Glomerular endothelial cell (primary cell): ENCODE results near the gene CAPN2. TPM values are rescaled to one million over a fixed set of nuclear protein-coding genes. Genes with fewer than 3 reads are reported as not detected.

Source experiments
- DNase-seq: peaks from one replicate; pipeline ENCODE4 v3.0.0-alpha.2; 2011; ENCODE audit warnings: low read depth, low spot score; ENCODE audit errors: extremely low read depth
- total RNA-seq: library from RNA; depleted of rRNA; stranded (reverse); fragments of >200 nt; gene quantifications from 2 replicates; pipeline ENCODE4 v1.2.3, GENCODE V29; 2015

The CAPN2 gene
- 277 and 310 TPM in 2 replicates for total RNA-seq

DNA sequence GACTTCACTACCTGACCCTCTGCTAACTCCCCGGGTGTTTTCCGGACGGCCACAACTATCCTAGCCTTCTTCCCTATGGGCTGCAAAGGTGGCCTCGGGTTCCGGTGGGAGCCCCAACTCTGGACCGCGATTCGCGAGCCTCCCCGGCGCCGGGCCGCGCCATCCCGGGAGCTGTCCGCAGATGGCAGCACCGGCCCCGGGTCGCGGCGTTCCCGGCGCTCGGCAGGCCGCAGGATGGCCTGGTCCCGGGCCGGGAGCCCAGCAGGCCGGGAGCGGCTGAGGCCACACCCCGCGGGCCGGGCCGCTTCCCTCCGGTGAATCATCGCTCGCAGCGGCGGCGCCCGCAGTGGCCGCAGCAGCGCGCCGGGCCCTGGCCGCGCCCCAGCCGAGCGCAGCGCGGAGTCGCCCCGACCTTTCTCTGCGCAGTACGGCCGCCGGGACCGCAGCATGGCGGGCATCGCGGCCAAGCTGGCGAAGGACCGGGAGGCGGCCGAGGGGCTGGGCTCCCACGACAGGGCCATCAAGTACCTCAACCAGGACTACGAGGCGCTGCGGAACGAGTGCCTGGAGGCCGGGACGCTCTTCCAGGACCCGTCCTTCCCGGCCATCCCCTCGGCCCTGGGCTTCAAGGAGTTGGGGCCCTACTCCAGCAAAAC lies at the start of gene CAPN2:
TSS of gene CAPN2 (plus strand) at position 346 of the 656 bp plus-strand sequence. CDS start at position 448, 102 bp downstream.
- no peak for DNase-seq

DNA sequence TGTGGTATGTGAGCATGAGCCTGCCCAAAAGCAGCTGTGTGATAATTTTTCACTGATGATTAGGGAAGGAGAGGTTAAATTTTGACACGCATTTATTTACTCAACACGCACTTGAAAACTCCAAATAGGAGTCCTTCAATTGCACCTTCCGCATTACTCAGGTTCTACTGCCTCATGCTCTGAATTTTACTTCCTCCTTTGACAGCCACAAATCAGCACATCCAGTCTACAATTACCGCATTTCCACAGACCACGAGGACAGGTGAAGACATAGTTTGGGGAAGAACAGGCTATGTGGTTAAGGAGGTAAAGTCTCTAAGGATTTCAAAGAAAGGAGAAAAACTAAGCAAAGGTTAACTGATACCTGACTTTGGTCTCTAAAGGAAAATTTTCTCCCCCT lies 49.4 kb upstream of the CAPN2 start:
- no peak for DNase-seq

DNA sequence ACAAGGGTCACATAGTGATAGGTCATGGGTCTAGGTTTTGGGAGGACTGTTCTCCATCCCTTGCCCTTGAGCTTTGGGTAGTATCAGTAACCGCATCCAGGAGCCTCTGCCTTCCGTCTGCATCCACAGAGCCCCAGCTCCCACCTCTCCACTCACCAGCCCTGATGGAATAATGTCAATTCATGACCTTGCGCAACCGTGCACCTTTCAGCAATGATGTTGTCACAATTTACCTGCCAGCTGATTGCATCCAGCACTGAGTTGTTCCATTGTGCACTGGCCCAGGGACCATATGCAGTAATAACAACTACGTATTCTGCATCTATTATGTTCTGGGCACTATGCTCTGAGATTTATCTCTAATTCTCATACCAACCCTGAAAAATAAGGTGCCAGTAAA lies 48.2 kb upstream of the CAPN2 start:
- DNase-seq, result no peak

DNA sequence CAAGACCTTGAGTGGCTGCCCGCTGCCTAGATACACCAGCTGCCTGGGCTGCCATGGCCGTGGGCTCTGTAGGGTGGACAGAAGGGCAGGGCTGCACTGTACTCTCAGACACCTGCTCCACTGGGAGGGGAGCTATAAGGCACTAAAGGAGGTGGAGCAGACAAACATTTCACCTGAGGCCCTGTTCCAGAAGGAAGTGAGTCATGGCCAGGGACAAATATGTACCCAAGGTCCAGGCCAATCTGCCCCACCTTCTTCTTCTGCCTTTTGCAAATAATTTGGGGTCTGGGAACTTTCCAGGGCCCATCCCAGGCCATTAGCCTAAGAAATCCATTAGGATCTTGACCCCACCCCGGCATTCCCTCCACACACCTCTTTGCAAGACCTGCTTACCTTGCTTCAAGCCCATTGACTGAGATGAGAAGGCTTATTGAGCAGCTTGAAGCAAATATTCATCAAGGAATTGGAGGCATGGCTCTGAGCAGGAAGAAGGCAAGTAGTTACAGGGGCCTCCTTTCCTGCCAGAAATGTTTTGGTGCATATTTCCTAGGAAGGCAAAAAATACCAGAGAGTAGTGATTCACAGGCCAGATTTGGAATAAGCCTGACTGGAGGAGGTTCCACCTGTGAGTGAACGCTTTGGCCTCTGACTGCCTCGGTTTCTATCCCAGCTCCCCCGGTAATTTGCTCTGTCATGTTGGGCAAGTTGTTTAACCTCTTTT lies 46.6 kb upstream of the CAPN2 start, which contains the start of gene CAPN8:
TSS of gene CAPN8 (minus strand) at position 110 of the 721 bp plus-strand sequence. CDS start at position 55, 55 bp downstream.
- no peak for DNase-seq

DNA sequence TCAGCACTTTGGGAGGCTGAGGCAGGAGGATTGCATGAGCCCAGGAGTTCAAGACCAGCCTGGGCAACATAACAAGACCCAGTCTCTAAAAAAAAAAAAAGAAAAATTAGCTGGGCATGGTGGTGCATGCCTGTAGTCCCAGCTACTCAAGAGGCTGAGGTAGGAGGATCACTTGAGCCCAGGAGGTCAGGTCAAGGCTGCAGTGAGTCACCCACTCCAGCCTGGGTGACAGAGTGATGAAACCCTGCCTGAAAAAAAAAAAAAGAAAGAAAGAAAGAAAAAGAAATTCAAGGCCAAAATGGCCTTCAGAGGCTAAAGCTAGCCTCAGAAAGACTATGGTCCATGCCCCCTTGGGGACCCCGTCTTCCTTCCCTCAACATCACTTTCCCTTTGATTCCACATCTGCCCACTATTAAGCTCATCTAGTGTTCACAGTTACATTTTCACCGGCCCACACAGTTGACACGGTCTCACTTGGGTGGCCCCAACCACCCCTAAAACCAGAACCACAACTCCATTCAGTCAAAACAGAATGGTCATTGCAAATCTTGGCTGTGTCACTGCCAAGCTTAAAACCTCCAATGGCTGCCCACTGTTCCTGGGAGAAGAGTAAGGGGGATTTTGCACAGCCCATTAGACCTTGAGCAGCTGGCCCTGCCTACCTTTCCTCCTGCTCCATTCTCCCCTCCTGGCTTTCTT lies 44.7 kb upstream of the CAPN2 start:
- no peak for DNase-seq

DNA sequence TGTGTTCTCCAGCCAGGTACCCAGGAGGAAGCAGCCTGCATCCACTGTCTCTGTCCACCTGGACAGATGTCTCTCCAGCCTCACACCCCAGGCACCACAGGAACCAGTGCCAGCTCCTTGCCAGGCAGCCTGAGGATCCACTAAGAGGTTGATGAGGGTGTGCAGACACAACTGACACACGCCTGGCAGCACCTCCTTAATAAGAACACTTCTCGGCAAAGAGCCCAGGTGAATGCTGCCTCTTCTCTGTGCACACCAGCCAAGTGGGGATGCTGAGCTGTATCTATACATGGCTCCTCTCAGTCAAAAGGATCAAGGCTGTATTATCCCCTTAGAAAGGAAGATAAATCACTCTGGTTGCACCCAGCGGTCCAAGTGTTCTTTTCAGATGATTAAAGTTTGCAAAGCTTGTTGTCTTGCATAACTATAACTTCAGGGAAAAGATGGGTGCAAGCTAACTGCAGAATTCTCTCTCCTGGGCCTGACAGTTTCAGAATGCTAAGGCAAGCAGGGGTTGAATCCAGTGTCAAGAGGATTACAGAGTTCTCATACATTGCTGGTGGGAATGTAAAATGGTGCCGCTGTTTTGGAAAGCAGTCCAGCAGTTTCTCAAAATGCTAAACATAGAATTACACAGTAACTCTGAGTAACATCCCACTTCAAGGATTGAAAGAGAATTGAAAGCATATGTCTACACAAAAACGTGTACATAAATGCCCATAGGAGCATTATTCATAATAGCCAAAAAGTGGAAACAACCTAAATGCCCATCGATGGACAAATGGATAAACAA lies 43.1 kb upstream of the CAPN2 start:
- DNase-seq, result no peak

DNA sequence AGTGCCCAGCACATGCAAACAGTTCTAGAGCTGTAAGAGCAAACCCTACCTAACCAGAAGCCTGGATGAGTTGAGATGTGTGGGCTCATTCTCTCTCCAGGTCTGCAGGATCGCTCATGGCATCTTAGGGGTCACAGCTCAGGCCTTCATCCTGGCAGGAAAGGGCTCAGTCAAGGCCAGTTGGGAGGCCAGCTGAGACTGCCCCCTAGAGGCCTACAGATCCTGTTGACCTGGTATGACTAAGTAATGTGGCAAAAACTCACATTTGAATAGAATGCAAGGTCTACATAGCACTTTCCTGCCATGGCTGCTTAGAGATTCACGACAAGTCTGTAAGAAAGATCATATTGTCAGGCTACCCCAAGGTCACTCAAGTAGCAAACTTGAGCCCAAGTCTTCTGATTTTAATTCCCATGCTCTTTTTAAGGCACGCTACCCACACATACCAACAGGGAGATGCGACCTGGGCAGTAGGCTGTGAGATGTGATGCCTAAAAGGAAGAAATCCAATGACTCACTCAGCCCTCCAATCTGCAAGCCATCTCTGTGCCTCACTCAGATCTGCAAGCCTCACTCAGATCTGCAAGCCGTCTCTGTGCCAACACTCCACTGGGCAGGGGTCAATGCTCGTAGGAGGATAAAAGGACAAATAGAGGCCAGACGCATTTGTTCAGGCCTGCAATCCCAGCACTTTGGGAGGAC lies 41.7 kb upstream of the CAPN2 start:
- peak; percentile 7 for DNase-seq

DNA sequence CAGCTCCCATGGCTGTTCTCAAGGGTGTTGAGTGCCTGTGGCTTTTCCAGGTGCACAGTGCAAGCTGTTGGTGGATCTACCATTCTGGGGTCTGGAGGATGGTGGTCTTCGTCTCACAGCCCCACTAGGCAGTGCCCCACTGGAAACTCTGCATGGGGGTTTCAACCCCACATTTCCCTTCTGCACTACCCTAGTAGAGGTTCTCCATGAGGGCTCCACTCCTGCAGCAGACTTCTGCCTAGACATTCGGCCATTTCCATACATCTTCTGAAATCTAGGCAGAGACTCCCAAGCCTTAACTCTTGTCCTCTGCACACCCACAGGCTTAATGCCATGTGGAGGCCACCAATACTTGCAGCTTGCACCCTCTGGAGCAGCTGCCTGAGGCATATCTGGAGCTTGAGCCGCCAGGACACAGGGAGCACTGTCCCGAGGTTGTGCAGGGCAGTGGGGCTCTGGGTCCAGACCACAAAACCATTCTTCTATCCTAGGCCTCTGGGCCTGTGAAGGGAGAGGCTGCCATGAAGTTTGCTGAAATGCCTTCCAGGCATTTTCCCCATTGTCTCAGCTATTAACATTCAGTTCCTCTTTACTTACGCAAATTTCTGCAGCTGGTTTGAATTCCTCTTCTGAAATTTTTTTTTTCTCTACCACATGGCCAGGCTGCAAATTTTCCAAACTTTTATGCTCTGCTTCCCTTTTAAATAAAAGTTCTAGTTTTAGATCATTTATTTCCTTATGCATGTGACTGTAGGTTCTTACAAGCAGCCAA lies 38.0 kb upstream of the CAPN2 start:
- no peak for DNase-seq

DNA sequence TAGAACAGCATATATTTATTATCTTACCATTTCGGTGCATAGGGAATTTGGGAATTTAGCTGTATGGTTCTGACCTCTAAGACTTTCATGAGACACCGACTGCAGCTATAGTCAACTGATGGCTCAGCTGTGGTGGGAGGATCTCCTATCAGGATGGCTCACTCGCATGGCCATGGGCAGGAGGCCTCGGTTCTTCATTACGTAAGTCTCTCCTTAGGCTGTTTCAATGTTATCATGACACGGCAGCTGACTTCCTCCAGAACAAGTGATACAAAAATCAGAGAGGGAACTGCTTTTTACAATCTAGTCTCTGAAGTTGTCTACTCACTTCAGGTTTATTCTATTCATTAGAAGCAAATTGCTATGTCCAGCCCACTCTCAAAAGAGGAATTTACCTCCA lies 33.5 kb upstream of the CAPN2 start:
- DNase-seq, result no peak

DNA sequence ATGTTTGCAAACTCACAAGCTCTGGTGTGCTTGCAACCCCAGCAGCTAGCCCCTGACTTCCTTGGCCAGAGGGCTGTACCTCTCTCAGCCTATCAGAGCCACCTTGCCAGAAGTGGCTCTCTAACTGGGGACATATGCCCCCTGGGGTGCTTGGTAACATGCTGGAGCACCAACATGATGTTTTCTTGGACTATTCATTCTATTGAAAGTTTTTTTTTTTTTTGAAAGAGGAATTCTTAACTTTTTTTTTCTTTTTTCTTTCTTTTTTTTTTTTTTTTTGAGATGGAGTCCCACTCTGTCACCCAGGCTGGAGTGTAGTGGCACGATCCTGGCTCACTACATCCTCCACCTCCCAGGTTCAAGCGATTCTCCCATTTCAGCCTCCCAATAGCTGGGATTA lies 32.2 kb upstream of the CAPN2 start:
- DNase-seq, result no peak

DNA sequence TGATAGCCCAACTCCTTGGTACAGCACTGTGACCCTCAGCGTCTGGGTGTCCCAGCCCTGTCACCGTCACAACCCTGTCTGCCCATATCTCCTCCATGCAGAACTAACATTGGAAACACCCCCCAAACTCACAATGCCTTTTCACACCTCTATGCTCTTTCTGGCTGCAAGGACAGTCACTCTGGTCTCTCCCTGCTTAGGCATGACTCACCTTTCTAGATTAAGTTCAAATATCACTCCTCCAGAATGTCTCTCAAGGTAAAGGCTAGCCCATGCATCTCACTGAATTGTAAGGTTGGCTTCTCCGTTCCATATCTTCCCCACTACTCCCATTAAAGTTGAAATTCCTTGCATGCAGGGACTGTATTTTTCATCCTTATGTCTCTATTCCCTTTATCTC lies 29.8 kb upstream of the CAPN2 start:
- no peak for DNase-seq

DNA sequence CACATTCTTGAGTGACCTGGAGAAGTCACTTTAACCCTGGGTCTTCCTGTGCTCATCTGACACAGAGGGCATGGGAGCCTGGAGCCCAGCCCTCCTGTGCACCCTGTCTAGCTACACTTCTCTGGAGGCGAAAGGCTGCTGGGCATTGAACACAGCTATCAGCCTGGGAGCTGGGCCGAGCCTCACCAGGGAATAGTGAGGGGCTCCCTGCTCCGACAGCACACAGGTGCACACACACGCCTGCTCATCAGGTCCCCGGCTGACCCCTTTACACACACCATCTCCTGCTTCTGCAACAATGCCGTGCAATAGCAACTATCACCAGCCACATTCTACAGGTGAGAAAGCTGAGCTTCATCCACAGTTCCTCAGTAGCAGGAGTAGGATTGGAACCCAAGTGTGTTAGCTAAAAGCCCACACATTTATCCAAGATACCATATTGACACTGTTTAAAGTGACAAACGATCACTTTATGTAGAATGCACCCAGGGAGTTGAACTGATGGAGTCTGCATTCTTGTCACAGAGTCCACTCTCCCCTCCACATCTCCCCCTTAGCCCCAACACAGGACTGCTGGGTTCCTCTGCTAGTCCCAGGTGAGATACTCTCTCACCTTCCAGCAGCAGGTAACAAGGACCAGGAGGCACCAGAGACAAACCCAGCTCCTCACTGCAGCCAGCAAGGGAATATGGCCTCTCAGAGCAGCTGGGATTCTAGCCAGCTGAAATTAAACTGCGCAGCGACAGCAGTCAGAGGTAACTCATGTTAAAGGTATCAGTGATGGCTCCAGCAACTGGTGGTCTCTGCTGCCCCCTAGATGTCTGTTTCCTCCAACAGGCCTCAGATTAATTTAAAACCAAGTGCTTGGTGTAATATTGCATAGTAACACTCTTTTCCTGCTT lies 28.5 kb upstream of the CAPN2 start:
- no peak for DNase-seq

DNA sequence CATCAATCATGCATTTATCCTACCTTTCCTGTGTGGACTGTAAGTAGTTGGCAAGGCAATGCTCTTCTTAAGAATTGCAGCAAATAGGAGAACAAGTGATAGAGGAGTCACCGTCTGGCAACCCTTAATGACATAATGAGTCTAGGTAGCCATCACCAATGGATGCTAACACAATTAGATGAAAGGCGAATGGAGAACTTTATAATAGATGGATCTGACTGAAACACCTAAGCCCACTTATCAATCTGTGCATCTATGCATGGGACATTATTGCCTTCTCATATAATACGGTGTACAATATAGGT lies 27.9 kb upstream of the CAPN2 start:
- no peak for DNase-seq

DNA sequence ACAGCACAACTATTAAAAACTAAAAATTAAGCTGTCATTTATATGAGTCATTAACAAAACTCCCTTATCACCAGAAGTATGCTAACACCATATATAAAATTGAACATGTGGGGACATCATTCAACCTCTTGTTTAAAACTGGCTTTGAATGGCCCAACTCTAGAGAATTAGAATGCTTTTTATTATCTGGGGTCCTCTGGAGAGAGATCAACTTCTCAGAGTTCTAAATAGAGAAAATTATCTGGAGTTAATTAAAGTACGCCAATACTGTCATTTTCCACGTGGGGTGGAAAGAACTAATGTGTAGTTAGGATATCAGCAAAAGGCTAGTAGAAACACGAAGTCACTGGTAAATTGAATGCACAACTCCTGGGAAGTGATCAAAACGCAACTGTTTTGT lies 21.2 kb upstream of the CAPN2 start:
- DNase-seq, result no peak

DNA sequence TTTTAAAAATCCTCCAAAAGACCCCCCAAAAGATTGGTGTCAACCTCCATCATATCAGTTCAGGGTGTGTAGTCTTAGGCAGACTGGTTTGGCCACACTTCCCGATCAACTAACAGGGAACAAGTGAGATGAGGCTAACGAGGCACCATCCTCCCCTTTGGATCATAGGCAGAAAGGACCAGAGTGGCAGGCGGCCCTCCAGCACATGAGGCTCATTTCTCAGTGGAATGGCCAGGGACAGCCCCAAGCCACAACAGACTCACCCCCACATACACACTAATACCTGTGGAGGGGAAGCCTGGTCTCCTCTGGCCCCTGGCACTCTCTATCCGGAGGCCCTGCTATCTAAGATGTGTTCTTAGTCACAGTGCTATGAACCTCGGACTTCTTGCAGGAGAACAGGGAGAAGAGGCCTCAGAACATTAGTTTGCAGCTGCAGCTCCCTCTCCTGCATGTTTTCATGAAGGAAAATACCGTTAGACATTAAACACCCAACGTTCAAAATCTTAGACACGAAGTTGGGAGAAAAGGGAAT lies 17.3 kb upstream of the CAPN2 start:
- no peak for DNase-seq

DNA sequence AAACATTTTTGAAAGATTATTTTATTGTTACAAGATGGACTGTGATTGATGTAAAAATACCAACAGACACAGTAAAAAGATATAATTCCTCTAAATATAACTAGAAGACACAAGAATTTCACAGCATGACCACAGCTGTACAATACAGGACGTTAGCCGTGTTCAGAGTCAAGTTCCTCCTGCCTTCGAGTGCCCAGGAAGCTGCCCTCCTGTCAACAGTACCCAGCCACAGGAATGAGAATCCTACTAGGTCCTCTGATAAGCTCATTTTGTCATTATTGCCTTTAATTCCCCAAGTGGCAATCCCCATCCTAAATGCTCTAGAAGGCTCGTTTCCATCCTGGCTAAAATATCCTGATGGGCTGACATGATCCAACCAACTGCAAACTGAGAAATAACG lies 16.4 kb upstream of the CAPN2 start:
- no peak for DNase-seq

DNA sequence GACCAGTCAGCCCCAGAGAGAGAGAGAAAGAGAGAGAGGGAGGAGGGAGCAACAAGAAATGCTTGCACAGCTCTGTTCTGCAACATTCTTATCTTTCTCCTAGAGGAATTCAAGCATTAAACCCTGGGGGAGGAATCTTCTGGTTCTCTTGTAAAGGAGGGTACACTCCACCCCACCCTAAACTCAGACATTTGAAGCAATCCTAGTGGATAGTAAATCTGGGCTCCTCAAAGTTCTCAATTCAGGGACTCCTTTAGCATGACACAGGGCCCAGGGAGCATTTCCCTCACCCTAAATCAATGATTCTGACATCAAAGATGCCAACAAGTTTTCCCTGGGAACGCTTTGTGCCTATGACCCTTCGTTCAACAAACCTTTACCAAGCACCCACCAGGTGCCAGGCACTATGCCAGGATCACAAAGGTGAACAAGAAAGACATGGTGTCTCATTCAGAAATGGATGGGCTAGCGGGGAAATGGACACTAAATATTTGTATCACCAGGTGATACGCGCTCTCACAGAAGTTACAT lies 11.9 kb upstream of the CAPN2 start:
- no peak for DNase-seq

DNA sequence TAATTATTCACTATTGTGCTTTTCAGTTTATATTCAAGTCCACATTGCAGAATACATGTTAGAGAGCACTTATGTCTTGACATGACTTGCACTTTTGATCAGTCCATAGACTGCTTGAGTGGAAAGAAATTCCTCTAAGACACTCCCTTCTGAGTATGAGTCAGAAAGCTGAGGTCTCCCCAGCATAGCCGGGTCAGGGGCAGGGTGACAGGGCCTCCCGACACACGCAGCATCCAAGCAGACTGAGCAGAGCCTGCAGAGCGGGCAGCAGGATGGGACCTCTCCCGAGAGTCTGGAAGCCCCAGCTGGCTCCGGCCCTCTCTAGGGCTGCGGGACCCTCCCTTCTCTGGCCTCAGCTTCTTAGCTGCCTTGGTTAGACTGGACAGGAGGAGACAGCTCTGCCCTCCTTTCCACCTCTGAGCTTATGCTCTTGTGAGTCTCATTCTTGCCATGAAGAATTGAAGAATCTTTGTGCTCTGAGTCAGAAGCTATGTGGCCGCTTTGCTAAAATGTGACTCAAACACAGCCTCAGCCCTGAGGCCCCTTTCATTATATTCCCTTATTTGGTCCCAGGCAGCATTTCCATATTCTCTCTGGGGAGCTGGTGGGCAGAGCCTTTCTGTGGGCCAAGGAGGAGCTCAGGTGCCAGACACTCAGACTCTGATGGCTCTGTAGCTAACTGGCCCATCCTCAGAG lies 11.2 kb upstream of the CAPN2 start:
- no peak for DNase-seq
